HG02852 (cell line): ENCODE results near the gene ZNF365.
"Not testable (repeated sequence)": the region's sequence is repeated elsewhere in the genome, so short reads cannot be mapped to it uniquely, and the experiment has no call there.

Experiments
- ATAC-seq: cut with Tn5 transposase; IDR thresholded peaks from one replicate; pipeline ENCODE4 v1.9.1; 2021; ENCODE audit warnings: mild to moderate bottlenecking, moderate library complexity; ENCODE audit not compliant: unreplicated experiment

The ZNF365 gene, protein sequence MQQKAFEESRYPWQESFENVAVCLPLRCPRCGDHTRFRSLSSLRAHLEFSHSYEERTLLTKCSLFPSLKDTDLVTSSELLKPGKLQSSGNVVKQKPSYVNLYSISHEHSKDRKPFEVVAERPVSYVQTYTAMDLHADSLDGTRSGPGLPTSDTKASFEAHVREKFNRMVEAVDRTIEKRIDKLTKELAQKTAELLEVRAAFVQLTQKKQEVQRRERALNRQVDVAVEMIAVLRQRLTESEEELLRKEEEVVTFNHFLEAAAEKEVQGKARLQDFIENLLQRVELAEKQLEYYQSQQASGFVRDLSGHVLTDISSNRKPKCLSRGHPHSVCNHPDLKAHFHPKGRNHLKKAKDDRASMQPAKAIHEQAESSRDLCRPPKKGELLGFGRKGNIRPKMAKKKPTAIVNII

DNA sequence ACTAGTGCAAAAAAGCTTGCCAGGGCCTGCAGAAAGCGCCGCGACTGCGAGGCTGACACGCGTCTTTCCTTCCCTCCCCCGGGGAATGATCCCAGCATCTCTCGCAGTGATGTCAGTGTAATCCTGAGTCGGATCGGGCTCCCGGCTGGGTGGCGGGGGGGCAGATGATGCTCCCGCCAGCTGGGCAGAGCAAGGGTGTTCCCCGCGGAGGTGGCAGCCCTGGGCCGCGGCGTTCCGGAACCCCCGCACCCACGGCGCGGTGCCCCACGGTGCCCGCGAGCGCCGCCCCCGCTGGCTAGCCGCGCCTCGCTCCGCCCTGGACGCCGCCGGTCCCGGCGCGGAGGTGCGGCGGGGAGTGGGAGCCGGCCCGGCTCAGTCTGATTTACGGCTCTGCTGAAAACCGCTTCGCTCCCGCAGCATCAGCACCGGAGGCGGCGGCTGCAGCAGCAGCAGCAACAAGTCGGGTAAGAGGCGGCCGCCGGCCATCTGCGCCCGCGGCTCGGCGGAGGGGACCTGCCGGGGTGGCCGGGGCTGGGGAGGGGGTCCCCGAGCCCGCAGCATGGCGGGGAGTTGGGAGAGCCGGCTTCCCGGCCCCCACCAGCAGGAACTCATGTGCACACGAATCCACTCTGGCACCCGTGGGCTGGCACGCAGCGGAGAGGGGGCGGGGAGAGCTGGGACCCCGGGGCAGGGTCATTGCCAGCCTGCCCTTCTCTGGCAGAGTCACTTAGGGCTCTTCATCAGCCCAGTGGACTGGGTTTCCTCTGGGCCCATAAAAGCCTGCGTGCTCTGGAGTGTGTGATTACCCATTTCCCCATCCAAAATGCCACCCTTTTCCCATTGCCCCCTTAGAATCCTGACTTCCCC is at the start of gene ZNF365:
TSS of gene ZNF365 (plus strand) at position 375 of the 867 bp plus-strand sequence. CDS start 1,825 bp downstream, outside the sequence.
- no peak for ATAC-seq

DNA sequence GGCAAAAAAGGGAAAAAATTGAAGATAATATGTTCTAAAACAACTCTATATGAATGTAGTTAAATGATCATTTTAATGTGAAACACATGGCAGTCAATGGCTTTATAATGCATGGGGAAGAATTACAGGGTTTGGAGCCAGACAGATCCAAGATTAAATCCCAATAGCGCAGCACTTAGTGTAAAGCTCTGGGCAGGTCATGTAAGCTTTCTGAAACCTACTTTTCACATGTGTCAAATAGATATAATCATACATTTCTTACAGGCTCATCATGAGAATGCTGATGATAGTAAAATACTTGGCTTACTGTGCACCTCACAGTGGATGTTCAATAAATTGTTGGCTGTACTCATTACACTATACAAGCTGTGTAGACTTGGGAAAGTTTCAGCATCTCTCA is 48.0 kb upstream of the ZNF365 start:
- no peak for ATAC-seq

DNA sequence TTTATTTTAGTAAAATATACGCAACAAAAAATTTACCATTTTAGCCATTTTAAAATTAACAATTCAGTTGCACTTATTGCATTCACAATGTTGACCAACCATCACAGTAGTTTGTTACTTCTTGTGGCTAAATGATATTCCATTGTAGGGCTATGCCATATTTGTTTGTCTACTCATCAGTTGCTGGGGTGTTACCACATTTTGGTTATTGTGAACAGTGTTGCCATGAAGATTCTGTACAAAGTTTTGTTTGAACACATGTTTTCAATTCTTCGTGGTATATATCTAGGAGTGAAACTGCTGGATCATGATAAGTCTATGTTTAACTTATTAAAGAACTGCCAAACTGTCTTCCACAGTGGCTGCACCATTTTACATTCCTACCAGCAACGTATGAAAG is 46.3 kb upstream of the ZNF365 start:
- ATAC-seq = no peak

DNA sequence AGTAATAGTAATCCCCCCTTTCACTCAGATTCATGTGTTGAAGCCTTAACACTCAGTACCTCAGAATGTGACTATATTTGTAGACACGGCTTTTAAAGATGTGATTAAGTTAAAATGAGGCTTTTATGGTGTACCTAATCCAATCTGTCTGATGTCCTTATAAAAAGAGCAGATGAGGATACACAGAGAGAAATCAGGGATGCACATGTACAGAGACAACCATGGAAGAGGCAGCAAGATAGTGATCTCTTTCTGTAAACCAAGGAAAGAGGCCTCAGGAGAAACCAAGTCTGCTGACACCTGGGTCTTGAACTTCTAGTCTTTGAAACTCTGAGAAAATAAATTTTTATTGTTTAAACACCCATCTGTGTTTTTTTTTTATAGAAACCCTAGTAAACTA is 44.0 kb upstream of the ZNF365 start:
- no peak for ATAC-seq

DNA sequence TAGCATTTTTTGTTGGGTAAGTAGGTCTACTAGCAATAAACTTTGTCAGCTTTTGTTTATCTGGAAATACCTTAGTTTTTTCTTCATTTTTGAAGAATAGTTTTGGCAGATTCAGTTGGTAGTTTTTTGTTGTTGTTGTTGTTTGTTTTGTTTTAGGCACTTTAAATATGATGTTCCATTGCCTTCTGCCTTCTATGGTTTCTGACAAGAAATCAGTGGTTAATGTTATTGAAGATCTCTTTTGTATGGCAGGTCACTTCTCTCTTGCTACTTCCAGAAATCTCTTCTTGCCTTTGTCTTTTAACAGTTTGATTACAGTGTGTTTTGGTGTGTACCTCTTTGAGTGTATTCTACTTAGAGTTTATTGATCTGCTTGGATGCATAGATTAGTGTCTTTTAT is 41.8 kb upstream of the ZNF365 start:
- no peak for ATAC-seq

DNA sequence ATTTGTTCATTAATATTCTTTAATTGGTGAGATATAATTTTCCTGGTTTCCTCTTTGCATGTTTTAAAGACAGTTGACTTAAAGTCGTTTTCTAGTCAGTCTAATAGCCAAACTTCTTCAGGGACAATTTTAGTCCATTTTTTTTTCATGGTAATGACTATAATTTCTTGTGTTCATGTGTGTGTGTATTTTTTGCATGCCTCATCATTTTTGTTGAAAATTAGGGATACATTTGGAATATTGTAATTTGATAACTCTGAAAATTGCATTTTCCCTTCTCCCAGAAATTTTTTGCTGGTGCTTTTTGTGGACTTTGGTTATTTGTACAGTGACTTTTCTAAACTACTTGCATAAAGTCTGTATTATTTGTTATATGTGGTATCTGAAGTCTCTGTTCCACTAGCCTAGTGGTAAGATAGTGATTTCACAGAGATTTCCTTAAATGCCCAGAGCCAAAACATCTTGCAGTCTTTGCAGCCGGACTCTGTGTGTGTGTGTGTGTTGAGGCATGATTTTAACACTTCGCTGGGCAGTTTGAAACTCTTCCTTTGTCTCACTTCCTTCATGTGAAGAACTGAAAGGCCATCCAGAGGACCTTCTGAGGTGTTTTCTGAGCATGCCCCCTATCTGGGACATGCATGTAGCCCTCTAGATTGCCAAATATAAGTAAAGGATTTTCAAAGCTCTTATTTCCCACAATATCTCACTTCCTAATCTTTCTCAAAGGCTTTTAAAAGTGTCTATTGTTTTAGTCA is 40.9 kb upstream of the ZNF365 start:
- no peak for ATAC-seq

DNA sequence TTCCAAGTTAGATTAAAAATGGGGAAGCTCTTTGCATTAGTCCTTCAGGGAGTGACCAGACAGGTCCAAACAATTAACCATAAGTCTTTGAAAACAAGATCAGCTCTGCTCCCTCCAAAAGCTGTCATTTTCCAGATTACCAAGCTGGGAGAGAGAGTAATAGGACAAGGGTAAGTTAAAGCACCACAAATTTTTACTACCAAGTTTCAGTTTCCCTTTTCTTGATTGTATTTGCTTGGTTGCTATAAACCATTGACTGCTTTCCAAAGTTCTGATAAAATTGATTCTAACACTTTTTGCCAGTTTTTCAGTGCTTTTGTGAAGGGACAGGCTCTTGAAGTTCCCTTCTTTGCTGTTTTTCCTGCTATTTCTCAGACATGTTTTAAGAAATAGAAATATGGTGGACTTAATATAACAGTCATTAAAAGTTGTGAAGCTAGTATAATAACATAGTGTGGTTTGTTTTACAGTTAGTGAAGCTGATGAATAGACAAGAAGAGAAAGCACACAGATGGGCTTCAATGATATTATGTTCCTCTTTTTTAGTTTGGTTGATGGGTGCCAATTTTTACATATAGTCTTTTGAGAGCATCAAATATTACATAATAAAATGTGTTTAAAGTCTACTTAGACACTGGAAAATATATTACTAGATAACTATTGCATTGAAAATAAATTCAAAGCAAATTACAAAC is 40.0 kb upstream of the ZNF365 start:
- no peak for ATAC-seq

DNA sequence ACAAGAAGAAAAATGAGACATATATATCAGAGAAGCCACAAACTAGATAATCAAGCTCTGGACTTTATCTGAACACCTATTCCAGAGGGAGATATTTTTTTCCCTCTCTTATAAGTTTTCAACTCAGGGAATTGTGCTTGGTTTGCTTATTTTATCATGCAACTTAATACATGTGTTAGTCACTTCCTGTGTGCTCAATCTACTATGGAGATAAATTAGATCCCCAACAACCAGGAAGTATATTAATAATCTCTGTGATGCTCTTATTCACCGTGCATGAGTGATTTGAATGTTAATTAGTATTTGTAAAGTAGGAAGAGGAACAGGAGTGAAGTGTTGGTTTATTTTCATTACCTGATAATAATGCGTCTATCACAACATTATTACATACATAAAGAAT is 38.8 kb upstream of the ZNF365 start:
- no peak for ATAC-seq

DNA sequence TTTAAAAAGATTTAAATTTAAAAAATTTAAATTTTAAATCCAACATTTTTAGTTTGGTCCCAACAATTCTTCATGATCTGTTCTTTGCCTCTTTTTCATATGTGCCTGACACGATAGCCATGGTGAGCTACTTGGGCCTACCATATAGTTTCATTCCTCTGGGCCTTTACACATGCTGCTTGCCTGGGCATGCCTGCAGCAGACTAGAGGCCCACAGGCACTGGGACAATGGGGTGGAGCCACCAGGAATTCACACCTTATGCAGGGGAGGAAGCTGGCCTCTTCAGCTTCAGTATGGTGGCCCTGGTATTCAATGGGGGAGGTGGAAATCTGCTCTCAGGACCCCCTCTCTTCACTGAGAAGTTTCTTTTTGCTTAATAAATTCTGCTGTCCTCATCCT is 37.8 kb upstream of the ZNF365 start:
- no peak for ATAC-seq

DNA sequence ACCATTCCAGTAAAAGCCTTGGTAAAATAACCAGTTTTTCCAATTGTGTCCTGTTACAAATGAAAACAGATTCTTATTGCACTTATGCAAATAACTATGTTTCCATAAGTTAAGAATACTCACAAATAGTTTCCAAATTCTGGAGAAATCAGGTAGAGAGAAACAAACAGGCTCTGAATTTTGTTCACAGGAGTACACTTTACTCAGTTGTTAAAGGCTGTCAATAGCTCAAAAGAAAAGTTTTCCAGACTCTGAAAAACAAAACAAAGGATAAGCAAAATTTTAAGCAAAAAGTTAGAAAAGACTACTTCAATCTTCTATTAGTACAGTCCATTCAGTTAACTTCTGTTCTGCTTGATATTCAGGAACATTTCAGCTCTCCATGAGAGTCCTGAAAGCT is 32.8 kb upstream of the ZNF365 start:
- no peak for ATAC-seq

DNA sequence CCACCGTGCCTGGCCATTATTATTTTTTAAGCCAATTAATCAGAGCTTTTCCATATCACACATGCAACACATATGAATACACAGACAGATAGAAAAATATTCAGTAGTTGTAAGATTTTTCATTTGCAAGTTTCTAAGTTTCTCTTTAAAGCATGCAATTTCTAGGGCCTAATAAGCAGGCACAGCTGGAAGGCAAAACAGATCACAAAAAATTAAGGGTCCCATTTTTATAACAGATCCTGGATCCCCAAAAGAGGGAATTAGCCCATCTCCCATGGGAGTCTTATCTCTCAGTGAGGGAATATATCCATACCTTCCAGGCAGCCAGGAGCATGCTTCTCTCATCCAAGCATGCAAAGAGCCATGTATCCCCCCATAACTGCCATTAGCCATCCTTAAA is 31.2 kb upstream of the ZNF365 start:
- ATAC-seq = no peak

DNA sequence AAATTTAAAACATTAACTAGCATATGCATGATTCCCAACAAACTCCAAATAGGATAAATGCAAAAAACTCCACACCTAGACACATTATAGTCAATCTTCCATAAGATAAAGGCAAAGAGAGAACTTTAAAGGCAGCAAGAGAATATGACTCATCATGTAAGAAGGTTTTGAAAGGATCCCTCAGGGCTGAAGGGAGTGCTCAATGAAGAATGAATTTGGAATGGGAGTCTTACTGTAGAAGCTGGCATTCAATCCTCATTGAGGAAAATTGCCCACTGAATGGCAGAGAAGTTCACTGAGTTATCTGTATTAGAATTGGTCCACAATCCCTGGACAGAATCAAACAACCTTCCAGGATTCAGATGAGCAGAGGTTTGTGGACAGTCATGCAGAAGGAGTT is 26.1 kb upstream of the ZNF365 start:
- no peak for ATAC-seq

DNA sequence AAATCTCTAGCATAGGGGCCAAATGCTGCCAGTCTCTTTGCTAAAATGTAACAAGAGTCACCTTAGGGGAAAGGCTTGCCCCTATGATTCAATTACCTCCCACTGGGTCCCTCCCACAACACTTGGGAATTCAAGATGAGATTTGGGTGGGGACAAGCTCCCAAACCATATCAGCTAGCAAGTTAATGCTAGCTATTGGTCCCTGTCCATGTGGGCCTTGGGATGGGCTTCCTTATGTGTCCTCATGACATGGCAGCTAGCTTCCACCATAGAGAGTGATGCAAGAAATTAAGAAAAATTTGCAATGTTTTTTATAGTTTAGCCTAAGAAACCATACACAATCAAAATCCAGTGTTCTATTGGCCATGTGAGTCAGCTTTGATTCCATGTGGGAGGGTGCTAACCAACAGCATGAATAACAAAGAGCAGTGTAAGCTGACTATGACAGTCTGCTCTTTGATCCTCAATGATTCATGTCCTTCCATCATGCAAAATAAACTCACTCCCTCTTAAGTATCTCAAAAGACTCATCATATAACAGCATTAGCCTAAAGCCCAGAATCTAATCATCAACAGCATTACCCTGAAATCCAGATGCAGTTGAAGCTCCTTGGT is 21.7 kb upstream of the ZNF365 start:
- no peak for ATAC-seq

DNA sequence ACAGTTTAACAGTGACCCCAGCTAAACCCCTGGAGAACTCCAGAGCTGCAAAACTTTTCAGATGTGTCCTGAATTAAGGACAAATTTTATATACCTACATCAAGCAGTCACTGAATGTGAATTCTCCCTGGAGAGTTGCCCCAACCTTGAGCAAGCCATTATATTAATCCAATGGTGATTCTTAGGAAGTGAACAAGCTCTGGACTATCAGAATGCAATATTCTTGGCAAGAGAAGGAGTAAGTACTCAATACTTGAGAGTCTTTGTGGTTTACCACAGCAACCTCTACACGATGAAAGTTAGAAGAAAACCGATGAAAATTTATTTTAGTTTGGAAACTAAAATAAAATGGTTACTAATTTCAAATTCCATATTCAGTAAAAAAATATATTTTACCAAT is 19.3 kb upstream of the ZNF365 start:
- no peak for ATAC-seq

DNA sequence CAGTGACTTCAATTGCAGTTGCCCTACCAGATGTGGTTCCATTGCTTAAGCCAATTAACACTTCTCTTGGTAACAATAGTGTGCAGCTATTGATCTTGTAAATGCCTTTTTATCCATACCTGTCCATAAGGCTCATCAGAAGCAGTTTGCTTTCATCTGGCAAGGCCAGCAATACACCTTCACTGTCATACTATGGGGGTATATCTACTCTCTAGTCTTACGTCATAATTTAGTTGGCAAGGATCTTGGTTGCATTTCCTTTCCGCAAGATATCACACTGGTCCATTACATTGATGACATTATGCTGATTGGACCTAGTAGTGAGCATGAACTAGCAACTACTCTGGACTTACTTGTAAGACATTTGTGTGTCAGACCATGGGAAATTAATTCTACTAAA is 17.7 kb upstream of the ZNF365 start:
- no peak for ATAC-seq

DNA sequence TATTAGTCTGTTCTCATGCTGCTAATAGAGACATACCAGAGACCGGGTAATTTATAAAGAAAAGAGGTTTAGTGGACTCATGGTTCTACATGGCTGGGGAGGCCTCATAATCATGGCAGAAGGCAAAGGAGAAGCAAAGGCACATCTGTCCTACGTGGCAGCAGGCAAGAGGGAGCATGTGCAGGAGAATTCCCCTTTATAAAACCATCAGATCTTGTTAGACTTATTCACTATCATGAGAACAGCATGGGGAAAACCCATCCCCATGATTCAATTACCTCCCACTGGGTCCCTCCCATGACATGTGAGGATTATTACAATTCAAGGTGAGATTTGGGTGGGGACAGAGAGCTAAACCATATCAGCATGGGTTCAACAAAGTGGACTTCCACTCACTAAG is 16.0 kb upstream of the ZNF365 start:
- not testable (repeated sequence) for ATAC-seq

DNA sequence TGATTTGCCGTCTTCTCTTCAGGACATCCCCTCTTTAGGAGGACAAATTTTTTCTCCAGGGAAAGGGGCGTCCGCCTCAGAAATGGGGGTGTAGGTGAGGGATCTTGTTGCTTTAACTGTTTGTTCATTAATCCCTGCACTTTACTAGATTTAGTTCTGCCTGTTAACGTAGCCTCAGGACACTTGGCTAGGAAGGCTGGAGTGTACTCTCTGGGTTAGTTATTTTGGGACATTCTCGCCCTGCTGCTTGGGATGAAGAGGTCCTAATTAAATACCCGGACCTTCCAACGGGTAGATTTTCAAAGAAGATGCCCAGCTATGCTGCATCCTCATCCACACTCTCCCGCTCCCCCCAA is 552 bp upstream of the ZNF365 start:
- no peak for ATAC-seq

DNA sequence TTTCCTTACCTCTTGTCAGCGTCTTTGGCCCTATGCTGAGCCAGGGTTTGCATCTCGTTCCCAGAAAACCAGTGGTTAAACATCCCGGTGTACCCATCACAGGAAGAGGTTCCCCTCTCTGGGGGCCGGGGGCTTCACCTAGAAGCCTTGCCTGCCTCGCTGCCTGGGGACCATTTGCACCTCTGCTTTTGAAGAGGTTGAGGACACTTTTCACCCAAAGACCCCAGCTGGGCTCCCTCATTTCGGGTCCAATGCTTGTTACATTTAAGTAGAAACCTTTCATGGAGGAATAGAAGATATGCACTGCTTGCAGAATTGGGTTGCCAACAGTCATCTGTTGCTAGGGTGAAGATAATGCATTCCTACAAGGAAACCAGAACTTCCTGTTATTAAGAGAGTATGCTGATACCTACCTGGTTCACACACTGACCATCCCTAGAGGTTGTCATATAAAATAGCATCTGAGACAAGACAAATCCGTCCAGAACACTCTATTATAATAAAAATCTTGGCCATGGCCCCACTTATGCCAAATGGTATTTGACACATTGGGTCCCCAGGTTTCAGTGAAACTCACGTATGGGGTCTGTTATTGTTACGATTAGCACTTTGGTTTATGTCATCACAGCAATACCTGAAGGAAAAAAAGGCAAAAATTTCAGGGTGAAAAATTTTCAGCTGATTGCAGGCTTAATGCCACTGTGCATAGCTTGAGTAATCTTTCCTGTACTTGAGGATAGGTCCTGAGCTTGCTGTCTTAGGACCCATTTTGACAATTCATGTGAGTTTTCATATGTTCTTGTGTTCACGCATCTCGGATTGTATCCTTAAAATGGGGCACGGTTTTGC is 917 bp downstream of the ZNF365 start:
- no peak for ATAC-seq
